HCEC 1CT (cell line): ENCODE results near the gene KHK.

Experiments used
- DNase-seq: peaks from one replicate; pipeline ENCODE4 v3.0.0-alpha.2; 2017

The KHK gene

DNA sequence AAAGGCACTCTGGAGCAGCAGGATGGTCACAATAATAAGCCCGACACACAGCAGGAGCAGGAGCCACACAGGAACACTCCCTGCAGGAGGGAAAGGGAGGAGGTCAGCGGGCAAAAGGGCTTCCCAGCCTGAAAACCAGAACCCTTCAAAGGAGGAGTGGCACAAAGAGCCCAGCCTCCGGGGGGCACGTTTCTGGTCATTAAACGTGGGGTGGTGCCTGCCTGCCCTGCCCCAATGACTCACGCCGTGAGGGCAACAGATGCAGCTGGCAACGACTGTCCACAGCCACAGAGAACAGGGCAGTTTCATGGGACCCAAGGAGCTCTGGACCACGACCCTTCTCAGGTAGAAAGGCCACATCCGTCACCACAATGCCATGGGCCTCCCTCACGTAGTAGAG is 44.9 kb downstream of the KHK start:
- DNase-seq = no peak

DNA sequence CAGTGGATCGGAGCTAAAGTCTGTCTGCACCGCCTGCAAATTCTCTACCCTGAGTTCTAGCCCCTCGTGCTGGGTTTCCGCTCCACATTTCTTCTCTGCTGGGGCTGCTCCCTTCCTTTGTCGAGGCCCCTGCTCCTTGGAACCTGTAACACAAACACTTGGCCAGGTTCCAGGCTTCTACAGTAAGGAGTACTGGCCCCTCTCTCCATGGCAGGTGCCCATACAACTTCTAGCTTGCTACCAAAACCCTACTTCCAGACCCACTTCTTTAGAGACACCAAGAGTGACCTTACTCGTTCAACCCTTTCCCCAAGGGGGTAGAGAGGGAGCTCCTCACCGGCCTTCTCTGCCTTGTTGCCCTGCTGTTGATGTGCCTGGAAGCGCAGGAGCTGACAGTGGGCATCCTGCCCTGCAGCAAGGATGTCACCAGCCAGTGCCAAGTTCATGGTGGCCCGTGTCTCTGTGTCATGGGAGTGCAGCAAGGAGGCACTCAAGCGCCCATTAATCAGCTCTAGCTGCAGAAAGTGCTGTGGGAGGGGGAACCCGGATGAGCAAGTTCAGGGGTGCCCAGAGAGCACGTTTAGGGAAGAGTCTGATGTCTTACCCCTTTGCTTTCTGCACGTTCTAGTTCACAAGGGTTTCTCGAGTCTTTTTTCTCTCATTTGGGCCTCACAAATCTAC is 46.8 kb downstream of the KHK start:
- DNase-seq = no peak

DNA sequence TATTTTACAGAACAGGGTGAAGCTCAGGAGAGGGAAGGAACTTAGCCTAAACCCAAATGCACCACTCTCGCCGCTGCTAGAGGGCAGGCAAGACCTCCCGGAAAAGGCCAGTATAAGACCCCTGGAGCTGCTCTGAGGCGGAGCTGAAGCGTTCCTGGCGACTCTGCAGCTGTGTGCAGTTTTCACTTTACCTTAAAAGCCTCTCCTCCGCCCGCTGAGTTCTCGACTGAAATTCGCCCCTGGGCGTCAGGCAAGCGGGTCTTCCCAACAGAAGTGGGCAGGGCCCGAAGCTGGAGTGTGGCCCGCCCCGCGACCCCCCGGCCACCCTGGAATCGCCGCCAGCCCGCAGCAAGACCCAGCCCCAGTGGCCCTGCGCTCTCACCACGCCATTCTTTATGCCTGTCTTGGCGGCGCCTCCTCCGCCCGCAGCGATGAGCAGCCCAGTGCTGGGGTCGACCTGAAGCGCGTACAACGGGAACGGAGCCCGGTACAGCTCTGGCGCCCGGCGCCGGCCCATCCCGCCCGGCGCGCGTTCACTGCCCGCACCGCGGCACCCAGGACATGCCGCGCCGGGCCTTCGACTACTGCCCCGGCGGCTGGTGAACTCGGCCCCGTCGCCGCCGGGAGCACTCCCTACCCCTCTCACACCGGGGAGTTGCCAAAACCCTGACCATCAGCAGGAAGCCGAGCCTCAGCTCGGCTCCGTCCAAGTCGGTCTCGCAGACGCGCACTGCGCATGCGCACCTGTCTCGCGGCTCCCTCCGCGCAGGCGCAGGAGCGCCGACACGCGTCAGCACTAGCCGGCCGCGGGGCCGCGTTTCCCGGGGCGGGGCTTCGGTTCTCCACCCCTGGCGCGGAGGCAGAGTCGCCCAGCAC is 47.6 kb downstream of the KHK start, which contains the start of gene PREB:
Gene PREB, minus strand, starts transcription at position 732 of the 876 bp plus-strand sequence. Its CDS starts 215 bp downstream, at position 517.
- peak; percentile 90 for DNase-seq

DNA sequence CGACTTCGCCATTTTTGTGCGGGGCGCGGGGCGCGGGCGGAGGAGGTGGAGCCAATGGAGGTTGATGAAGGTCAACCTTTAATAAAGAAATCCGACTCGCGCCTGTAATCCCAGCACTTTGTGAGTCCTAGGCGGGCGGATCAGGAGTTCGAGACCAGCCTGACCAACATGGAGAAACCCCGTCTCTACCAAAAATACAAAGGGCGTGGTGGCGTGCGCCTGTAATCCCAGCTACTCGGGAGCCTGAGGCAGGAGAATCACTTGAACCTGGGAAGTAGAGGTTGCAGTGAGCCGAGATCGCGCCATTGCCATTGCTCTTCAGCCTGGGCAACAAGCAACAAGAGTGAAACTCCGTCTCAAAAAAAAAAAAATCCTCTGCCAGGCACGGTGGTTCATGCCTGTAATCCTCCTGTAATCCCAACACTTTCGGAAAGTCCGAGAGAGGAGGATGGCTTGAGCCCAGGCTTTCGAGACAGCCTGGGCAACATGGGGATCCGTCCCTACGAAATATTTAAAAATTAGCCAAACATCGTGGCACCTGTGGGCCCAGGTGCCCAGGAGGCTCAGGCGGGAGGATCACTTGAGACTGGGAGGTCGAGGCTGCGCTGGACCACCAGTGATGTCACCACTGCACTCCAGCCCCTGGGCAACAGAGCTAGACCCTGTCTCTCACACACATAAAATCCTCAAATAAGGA is 48.4 kb downstream of the KHK start:
- no peak for DNase-seq

DNA sequence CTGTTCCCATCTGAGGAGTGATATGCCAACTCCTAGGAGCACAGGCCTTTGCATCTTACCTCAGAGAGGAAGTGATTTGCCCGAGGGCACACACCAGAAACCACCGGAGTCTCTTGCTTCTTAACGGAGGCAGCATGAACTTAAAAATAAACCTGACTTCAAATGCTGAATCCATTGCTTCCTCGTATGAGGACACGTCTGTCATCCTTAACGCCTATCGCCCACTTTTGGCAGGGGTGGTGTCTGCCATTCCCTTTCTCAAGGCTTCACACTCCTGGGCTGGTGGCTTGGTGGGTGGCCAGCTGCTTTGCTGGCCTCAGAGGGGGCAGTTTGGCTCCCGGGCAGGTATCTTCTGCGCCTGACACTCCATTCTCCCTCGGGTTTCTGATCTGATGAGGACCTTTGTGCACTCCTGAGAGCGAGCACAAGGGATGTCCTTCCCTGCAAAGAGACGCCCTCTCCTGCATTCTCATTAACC is 48.9 kb downstream of the KHK start:
- no peak for DNase-seq

DNA sequence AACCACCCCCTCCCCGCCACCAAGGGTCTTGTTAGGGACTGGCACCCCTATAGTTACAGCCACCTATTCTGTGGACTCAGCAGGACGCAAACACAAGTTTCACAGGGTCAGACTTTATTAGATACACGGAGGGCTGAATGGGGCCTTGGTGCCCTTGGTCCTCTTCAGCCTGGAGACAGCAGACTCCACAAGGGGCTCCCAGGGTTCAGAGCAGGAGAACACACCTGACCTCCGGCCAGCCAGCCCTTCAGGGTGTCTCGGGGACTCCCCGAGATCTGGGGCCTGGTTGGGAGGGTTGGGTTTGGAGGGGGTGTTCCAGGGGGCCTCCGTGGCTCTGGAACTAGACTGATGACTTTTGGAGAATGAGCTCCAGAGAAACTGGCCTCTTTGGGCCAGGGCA is 50.2 kb downstream of the KHK start:
- no peak for DNase-seq

DNA sequence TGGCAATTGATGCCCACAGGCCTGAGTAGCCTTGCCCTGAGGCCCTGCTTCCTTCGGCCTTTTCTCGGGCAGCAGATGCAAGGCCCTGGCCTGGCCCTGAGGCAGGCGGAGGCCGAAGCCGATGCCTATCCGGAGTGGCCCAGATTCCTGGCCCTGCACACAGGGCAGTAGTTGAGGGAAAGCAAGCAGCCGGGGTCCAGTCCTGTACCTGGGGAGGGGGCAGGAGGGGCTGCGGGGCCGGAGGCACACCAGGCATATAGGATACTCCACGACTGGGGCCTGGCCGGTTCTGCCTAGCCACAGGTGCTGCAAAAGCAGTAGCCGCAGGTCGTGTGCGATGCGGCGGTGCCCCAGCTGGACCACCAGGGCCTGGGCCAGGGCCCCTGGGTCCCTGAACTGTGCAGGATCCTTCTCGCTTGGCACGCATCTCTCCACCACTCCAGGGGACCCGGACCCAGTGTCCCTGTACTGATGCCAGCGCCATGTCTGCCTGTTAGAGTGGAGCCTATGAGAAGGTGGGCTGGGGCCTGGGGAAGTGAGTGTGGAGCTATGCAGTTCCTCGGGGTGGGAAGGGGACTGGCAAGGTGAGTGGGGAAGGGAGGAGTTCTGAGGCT is 50.9 kb downstream of the KHK start:
- no peak for DNase-seq

DNA sequence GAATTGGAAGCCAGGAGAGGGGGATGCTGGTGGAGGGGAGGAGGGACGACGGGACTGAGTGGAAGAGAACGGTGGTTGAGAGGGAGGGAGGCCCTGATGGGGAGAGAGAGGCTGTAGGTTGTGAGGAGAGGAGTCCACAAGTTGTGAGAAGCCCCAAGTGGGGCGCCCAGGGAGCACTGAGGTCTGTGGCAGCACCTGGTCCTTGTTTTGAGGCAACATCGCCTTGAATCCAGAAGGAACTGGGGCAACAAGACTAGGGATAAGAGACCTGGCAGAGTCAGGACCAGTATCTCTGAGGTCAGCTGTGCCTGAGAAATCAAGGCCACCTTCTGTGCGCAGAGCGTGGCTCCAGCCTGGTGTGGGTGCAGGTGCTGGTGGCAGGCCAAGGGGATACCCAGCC is 51.5 kb downstream of the KHK start:
- no peak for DNase-seq

DNA sequence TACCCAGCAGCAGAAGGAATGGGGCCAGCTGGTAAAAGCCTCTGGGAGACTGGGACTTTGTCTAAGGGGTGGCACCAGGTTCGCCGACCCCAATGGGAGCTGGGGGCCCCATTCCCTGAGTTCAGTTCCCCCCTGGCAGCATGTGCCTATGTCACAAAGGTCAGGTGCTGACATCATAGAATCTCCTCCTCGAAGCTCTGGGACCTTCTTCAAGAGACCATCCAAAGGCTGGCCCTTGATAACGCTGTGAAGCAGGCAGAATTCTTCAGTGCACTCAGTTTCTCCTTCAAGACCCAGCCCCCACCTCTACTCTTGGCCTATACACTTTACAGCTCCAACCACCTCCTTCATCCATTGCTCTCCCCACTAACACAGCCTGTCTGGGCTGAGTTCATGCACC is 52.7 kb downstream of the KHK start, which contains the start of gene PRR30:
Gene PRR30, minus strand, starts transcription at position 101 of the 400 bp plus-strand sequence. CDS start 1,081 bp downstream, outside the sequence.
- DNase-seq = no peak

DNA sequence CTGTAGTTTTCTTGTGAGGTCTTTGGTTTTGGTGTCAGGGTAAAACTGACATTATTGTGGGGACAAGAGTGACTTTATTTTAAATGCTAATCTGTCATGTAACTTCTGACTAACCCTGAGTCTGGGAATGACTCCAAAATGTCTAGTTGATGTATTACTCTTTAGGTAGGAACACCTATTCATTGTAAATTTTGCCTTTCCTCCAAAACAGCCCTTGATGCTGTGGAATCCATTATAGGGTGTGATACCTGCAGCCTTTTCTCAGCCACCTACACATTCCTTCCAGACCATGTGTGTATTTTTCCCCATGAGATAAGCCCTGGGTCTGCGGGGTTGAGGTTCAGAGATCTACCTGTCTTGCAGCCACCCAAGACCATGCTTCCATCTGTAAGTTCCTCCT is 56.7 kb downstream of the KHK start:
- DNase-seq = no peak

DNA sequence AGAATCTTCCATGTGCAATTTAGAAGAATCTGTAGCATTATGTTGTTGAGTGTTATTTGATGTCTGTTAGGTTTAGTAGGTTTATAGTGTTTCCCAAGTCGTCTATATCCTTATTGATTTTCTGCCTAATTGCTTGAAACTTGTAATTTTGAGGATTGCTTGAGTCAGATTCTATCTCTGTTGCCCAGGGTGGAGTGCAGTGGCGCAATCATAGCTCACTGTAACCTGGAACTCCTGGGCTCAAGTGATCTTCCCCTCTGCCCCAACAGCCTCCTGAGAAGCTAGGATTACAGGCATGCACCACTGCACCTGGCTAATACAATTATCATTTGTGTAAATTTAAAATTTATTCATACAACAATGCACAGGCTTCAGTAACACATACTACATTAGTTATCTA is 59.1 kb downstream of the KHK start:
- DNase-seq = no peak

DNA sequence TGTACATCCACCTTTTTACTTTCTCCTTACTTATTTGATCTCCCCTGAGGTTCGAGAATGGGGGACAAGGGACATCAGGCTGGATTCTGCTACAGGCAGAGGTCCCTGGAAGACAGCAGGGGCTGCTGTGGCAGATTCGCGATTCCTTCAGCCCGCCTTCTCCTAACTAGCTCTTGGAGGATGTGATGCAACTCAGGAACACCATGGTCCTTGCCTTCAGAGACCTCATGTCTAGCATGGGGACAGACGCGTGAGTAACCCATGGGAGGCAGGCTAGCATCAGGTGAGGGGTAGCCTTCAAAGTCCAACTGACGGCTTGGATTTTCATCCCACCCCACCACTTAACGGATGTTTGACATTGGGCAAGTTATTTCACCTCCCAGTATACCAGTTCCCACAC is 61.4 kb downstream of the KHK start:
- DNase-seq = no peak

DNA sequence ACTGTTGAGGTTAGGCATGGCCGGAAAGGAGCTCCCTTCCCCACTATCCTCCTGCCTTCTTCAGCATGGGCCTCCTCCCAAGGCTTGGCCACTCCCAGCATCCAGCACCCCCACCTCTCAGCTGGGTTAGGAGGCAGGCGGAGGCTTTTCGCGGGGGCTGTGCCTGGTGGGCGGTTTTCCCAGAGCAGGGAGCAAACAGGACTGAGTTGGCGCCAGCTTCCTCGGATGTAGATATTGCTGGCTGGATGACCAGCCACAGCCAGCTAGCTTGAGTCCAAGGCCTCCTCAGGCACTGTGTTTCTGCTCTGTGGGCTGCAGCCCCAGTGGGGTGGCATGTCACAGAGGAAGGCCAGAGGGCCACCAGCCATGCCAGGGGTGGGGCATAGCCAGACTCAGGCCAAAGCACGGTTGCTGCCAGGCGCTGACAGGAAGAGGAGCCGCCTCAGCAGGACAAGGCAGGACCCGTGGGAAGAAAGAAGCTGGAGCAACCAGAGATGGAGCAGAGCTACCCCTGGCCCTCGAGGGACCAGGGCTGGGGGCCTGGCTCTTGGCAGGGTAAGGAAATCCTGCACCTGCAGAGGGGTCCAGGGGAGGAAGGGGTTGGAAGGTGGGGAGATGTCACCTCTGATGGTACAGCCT is 62.3 kb downstream of the KHK start, which contains the start of gene TCF23:
Gene TCF23, plus strand, starts transcription at position 204 of the 639 bp plus-strand sequence. Its CDS starts 130 bp downstream, at position 334.
- DNase-seq = no peak

DNA sequence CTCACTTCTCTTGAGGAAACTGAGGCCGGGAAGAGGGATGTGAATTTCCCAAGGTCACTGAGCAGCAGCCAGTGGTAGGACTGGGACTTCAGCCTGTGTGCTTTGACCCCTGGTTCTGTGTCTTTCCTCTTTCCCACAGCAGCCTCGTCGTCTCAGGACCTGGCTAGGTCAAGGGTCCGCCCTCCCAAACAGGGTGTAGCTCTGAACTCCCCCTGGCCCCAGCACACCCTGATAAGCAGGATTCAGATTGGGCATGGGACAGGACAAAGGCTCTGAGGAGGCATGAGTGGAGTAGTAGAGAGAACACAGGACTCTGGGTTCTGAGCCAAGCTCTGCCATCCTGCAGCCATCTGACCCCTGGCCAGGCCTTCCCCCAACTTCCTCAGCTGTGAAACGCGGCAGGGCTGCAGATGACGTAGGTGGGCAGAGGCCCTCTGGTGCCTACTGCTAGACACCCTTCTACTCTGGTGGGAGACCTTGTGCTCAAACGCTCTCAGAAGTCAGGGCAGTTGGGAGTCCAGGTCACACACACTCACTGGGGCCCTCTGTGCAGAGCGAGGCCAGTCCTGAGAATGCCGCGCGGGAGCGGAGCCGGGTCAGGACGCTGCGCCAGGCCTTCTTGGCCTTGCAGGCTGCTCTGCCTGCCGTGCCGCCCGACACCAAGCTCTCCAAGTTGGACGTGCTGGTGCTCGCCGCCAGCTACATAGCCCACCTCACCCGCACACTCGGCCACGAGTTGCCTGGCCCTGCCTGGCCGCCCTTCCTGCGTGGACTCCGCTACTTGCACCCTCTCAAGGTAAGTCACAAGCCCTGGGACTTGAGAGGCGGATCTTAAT is 63.2 kb downstream of the KHK start:
- no peak for DNase-seq
